B cell (primary cell): ENCODE data around the gene ATN1. TPM values are rescaled to one million over a fixed set of nuclear protein-coding genes. Genes with fewer than 3 reads are reported as not detected.
A peak's percentile ranks its signal among the peaks of the same experiment; 100 is the strongest.

Experiments used
- ATAC-seq: fragments of 200-7000 bp; cut with Tn5 transposase; one replicate; pipeline ENCODE4 v1.10.0; 2021; ENCODE audit warnings: low read depth, mild to moderate bottlenecking, moderate number of reproducible peaks, moderate library complexity
- CTCF ChIA-PET: fragments of 350-600 bp; sonication (Branson Sonifier 250); formaldehyde crosslinking; loops from one replicate; lab custom pipeline; 2021; ENCODE audit warnings: antibody characterized with exemption, inconsistent platforms; lab: Charles Lee
- POLR2A ChIA-PET: fragments of 350-600 bp; sonication (Branson Sonifier 250); formaldehyde crosslinking; loops from one replicate; lab custom pipeline; 2021; ENCODE audit warnings: antibody characterized with exemption; lab: Charles Lee
- DNase-seq: peaks from one replicate; pipeline ENCODE4 v3.0.0; 2013
- H2AFZ ChIP-seq: 2 replicates; pipeline ENCODE4 v1.6.1; 2012; ENCODE audit warnings: mild to moderate bottlenecking, low read depth, low read length; ENCODE audit not compliant: insufficient read depth, poor library complexity, severe bottlenecking
- H3K27ac ChIP-seq, 2 donors: 1 replicate in 1 of 2; 2 replicates in 1 of 2; pipeline ENCODE4 v1.5.1; 2012 to 2013; ENCODE audit warnings: low read length in 2 of 2, mild to moderate bottlenecking in 2 of 2, moderate library complexity in 1 of 2
- H3K27me3 ChIP-seq, 4 experiments: fragments of 200-600 bp in 1 of 4; sonication (generic) in 1 of 4; replicated peaks in 1 of 4; 1 replicate in 2 of 4; 2 replicates in 2 of 4; pipeline versions ENCODE4 v1.6.1 to v1.7.0; 2013 to 2016; ENCODE audit warnings: low read length in 3 of 4, mild to moderate bottlenecking in 2 of 4, mixed read lengths in 1 of 4, moderate library complexity in 1 of 4; ENCODE audit not compliant: insufficient read depth in 4 of 4, control insufficient read depth in 3 of 4; ENCODE audit errors: control extremely low read depth in 1 of 4
- H3K36me3 ChIP-seq, 2 experiments: replicated peaks in 1 of 2; 1 replicate in 1 of 2; 2 replicates in 1 of 2; pipeline versions ENCODE4 v1.6.1 to v1.7.1; 2013; ENCODE audit warnings: low read length in 1 of 2; ENCODE audit not compliant: insufficient read depth in 2 of 2, control insufficient read depth in 1 of 2; ENCODE audit errors: control extremely low read depth in 1 of 2, extremely low read depth in 1 of 2
- H3K4me1 ChIP-seq, 2 donors: fragments of 200-600 bp in 1 of 2; sonication (generic) in 1 of 2; 1 replicate in 1 of 2; 2 replicates in 1 of 2; pipeline versions ENCODE4 v1.5.1 to v1.6.1; 2013 to 2017; ENCODE audit warnings: low read length in 2 of 2; ENCODE audit not compliant: control insufficient read depth in 2 of 2, insufficient read depth in 2 of 2
- H3K4me2 ChIP-seq: replicated peaks from 2 replicates; pipeline ENCODE3; 2012; ENCODE audit warnings: mild to moderate bottlenecking, low read depth, low read length; ENCODE audit not compliant: poor library complexity, severe bottlenecking
- H3K4me3 ChIP-seq, 5 experiments: fragments of 200-600 bp in 1 of 5; sonication (generic) in 1 of 5; 1 replicate in 3 of 5; 2 replicates in 2 of 5; pipeline versions ENCODE4 v1.5.1 to v1.7.0; 2011 to 2016; ENCODE audit warnings: low read length in 4 of 5, mild to moderate bottlenecking in 4 of 5, low read depth in 2 of 5, control low read depth in 1 of 5, moderate library complexity in 1 of 5; ENCODE audit not compliant: insufficient read depth in 1 of 5; ENCODE audit errors: control extremely low read depth in 1 of 5, extremely low read depth in 1 of 5
- H3K79me2 ChIP-seq: fragments of 200-600 bp; sonication (generic); one replicate; pipeline ENCODE4 v1.6.0; 2016; ENCODE audit warnings: low read length; ENCODE audit not compliant: control insufficient read depth, insufficient read depth
- H3K9ac ChIP-seq: fragments of 200-600 bp; sonication (generic); 2 replicates; pipeline ENCODE4 v1.6.1; 2017; ENCODE audit warnings: mild to moderate bottlenecking, low read length, moderate library complexity
- H3K9me3 ChIP-seq, 3 donors: one replicate each; pipeline versions ENCODE4 v1.6.1 to v1.7.1; 2013; ENCODE audit warnings: low read length in 2 of 3; ENCODE audit not compliant: control insufficient read depth in 2 of 3, insufficient read depth in 1 of 3; ENCODE audit errors: control extremely low read depth in 1 of 3
- H4K20me1 ChIP-seq: 2 replicates; pipeline ENCODE4 v1.6.0; 2012; ENCODE audit warnings: mild to moderate bottlenecking, low read length; ENCODE audit not compliant: insufficient read depth, control insufficient read depth, poor library complexity, severe bottlenecking
- H3K27ac Mint-ChIP-seq: one replicate; pipeline ENCODE4 v1.8.0; 2021; ENCODE audit warnings: mixed read lengths
- H3K27me3 Mint-ChIP-seq: one replicate; pipeline ENCODE4 v1.8.0; 2021; ENCODE audit warnings: mixed read lengths
- H3K4me1 Mint-ChIP-seq: one replicate; pipeline ENCODE4 v1.8.0; 2021; ENCODE audit warnings: mixed read lengths
- H3K4me3 Mint-ChIP-seq: one replicate; pipeline ENCODE4 v1.8.0; 2021; ENCODE audit warnings: mixed read lengths
- H3K9me3 Mint-ChIP-seq: one replicate; pipeline ENCODE4 v1.8.0; 2022; ENCODE audit warnings: mixed read lengths; ENCODE audit not compliant: insufficient read depth
- EZH2 ChIP-seq: IDR thresholded peaks from 2 replicates; pipeline ENCODE4 v1.6.1; 2012; ENCODE audit warnings: borderline replicate concordance, low read depth, mild to moderate bottlenecking, moderate library complexity, low read length; ENCODE audit not compliant: insufficient read depth, poor library complexity, severe bottlenecking
- WGBS: methylation state at CpG from one replicate; pipeline ENCODE4 v1.1.5; 2013; ENCODE audit warnings: missing lambda C conversion rate; ENCODE audit not compliant: insufficient coverage; 5-methylcytosine and 5-hydroxymethylcytosine counted together
- intact Hi-C: fragments of 100-400 bp; cut with micrococcal nuclease; formaldehyde crosslinking; loops from one replicate; pipeline ENCODE4 v1.10.0; 2022
- polyA plus RNA-seq: library from polyadenylated mRNA; depleted of rRNA; stranded (reverse); fragments of >200 nt; gene quantifications from 2 replicates; pipeline ENCODE4 v1.2.3, GENCODE V29; 2012
- total RNA-seq, 2 donors: library from RNA; stranded (reverse); fragments of 120-200 nt in 1 of 2; gene quantifications; 1 replicate in 1 of 2; 2 replicates in 1 of 2; pipeline versions ENCODE4 v1.2.3 to v1.2.4, GENCODE V29; 2013 to 2022
- TF ChIP-seq, protein P1 (sequence below): fragments of 200-600 bp; IDR thresholded peaks from one replicate; pipeline ENCODE4 v1.8.0; 2022; ENCODE audit warnings: antibody characterized with exemption, mild to moderate bottlenecking

The ATN1 gene
- total and polyA plus RNA-seq, 2 donors (not counting 1 experiment from before 2014, with no cell fraction given), result 21.0 to 50.8 TPM

DNA sequence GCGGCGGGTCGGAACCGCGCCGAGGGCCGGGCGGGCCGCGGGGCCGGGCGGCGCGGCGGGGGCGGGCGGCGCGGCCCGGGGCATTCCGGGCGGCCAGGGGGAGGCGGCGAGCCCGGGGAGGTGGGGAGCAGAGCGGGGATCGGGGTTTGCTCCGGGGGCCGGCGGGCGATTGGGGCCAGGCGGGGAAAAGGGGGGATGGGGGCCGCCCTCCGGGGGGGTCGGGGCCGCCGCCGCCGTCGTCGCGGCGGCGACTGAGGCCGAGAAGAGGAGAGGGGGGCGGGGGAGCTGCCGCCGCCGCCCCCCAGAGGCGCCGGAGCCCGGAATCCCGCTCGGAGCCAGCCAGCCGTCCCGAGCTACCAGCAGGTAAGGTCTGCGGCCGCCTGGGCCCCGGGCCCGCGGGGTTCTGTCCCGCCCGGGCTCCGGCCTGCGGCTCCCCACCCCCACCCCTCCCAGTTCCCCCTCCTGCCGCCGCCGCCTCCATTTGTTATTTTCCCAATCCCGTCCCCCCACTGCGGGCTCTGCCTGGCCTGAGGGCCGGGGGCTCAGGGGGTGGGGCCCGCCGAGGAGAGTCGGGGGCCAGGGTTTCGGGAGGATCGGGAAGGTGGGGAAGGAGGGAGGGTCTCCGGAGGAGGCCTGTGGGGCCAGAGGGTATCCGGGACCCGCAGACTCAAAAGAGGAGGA is 403 bp downstream of the ATN1 start:
- peak; percentile 48 for DNase-seq

More for the DNA sequence above, 403 bp downstream of the ATN1 start:
- H4K20me1 ChIP-seq, result no peaks in the 10 kb centered on the region
- TF ChIP-seq, protein P1, sequence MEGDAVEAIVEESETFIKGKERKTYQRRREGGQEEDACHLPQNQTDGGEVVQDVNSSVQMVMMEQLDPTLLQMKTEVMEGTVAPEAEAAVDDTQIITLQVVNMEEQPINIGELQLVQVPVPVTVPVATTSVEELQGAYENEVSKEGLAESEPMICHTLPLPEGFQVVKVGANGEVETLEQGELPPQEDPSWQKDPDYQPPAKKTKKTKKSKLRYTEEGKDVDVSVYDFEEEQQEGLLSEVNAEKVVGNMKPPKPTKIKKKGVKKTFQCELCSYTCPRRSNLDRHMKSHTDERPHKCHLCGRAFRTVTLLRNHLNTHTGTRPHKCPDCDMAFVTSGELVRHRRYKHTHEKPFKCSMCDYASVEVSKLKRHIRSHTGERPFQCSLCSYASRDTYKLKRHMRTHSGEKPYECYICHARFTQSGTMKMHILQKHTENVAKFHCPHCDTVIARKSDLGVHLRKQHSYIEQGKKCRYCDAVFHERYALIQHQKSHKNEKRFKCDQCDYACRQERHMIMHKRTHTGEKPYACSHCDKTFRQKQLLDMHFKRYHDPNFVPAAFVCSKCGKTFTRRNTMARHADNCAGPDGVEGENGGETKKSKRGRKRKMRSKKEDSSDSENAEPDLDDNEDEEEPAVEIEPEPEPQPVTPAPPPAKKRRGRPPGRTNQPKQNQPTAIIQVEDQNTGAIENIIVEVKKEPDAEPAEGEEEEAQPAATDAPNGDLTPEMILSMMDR, result no peak
- no peak for TF ChIP-seq EZH2
- Mint-ChIP-seq H3K27me3 (no peaks in the 10 kb centered on the region), H3K4me1 (peaks cover 53% of the 10 kb centered on the region), H3K27ac (peak overlapping the region; percentile 97), H3K4me3 (peak overlapping the region; percentile 88), H3K9me3 (no peaks in the 10 kb centered on the region)
- H2AFZ ChIP-seq, result peak overlapping the region; percentile 90
- H3K9me3 ChIP-seq, result no peaks in the 10 kb centered on the region
- peaks cover 29 to 44% of the 10 kb centered on the region in 2 donors for H3K4me1 ChIP-seq
- ChIA-PET POLR2A (interaction anchor here (0.9 to 6.4 kb wide), 5 partner anchors 8 to 17 kb away, joined by 3 to 37 read pairs (median 3); partner anchors contain the start of genes C12orf57, ENO2 and RNU7-1), CTCF (interaction anchor here (0.6 to 2.0 kb wide), 6 partner anchors 9 to 315 kb away, joined by 3 to 14 read pairs (median 4); partner anchors contain the start of genes LPCAT3 and SPSB2)
- peak overlapping the region in 4 of 5 experiments; percentile 38 to 85 (median 68) for H3K4me3 ChIP-seq
- ATAC-seq, result peak; percentile 9
- H3K4me2 ChIP-seq, result peak overlapping the region; percentile 99
- peak overlapping the region; percentile 72 for H3K9ac ChIP-seq
- intact Hi-C loops, result no loop called here
- H3K36me3 ChIP-seq, result no peaks in the 10 kb centered on the region
- H3K27ac ChIP-seq, result peak overlapping the region; percentile 62 to 81
- under 1% methylated on average over 36 of the region's 79 CpGs for WGBS
- H3K79me2 ChIP-seq, result peaks cover 35% of the 10 kb centered on the region
- H3K27me3 ChIP-seq, result no peaks in the 10 kb centered on the region
